Activated CD8-positive, alpha-beta T cell treated with anti-CD3 and anti-CD28 coated beads for 36 hours (primary cell): ENCODE measurements around the gene CHMP4A. TPM values are rescaled to one million over a fixed set of nuclear protein-coding genes. Genes with fewer than 3 reads are reported as not detected.

Source experiments
- ATAC-seq: fragments of 200-7000 bp; cut with Tn5 transposase; one replicate; pipeline ENCODE4 v1.10.0; 2021; ENCODE audit warnings: mild to moderate bottlenecking, moderate library complexity
- CTCF ChIA-PET: fragments of 350-600 bp; sonication (Branson Sonifier 250); formaldehyde crosslinking; loops from one replicate; lab custom pipeline; 2021; ENCODE audit warnings: antibody characterized with exemption; lab: Charles Lee
- POLR2A ChIA-PET: fragments of 350-600 bp; sonication (Branson Sonifier 250); formaldehyde crosslinking; loops from one replicate; lab custom pipeline; 2021; ENCODE audit warnings: antibody characterized with exemption; lab: Charles Lee
- DNase-seq: peaks from one replicate; pipeline ENCODE4 v3.0.0-alpha.2; 2020
- H3K27ac Mint-ChIP-seq: one replicate; pipeline ENCODE4 v1.8.0; 2021; ENCODE audit warnings: mild to moderate bottlenecking, mixed read lengths
- H3K27me3 Mint-ChIP-seq: one replicate; pipeline ENCODE4 v1.8.0; 2021; ENCODE audit warnings: mixed read lengths
- H3K36me3 Mint-ChIP-seq: one replicate; pipeline ENCODE4 v1.8.0; 2021; ENCODE audit warnings: low read depth, mixed read lengths
- H3K4me1 Mint-ChIP-seq: one replicate; pipeline ENCODE4 v1.8.0; 2021; ENCODE audit warnings: low read depth, mixed read lengths
- H3K4me3 Mint-ChIP-seq: one replicate; pipeline ENCODE4 v1.8.0; 2021; ENCODE audit warnings: mild to moderate bottlenecking, moderate library complexity, mixed read lengths
- H3K9me3 Mint-ChIP-seq: one replicate; pipeline ENCODE4 v1.8.0; 2021; ENCODE audit warnings: mixed read lengths
- CTCF ChIP-seq: fragments of 200-600 bp; IDR thresholded peaks from one replicate; pipeline ENCODE4 v1.8.0; 2022; ENCODE audit warnings: antibody characterized with exemption, mild to moderate bottlenecking
- intact Hi-C: fragments of 100-400 bp; cut with micrococcal nuclease; formaldehyde crosslinking; loops from one replicate; pipeline ENCODE4 v1.10.0; 2022
- total RNA-seq, 2 experiments: library from RNA; stranded (reverse); gene quantifications; one replicate each; pipeline ENCODE4 v1.2.3, GENCODE V29; 2021

CHMP4A gene
- total RNA-seq, 2 experiments from 2014 or later, result 55.6 to 61.8 TPM

- intact Hi-C loops, result no loop called here
- POLR2A ChIA-PET, result interaction anchor here (1.0 to 7.3 kb wide), 11 partner anchors 10 to 105 kb away, joined by 3 to 178 read pairs (median 5); partner anchors contain the start of genes IPO4, PSME2, RNF31 and TM9SF1
- DNase-seq (no peak), ATAC-seq (no peak)
- no peak for TF ChIP-seq CTCF
- no peaks in the 10 kb centered on the region for H3K9me3 Mint-ChIP-seq
- peaks cover 60% of the 10 kb centered on the region for H3K36me3 Mint-ChIP-seq
- CTCF ChIA-PET, result interaction anchor here (0.7 to 1.4 kb wide), 3 partner anchors 8 to 77 kb away, joined by 3 to 5 read pairs (median 3); partner anchors contain the start of gene TINF2
- H3K27me3 Mint-ChIP-seq, result no peaks in the 10 kb centered on the region
- no peak overlapping the region for H3K4me3 Mint-ChIP-seq
- H3K4me1 Mint-ChIP-seq, result peaks cover 43% of the 10 kb centered on the region
- peak overlapping the region; percentile 3 for H3K27ac Mint-ChIP-seq
Observed at GRCh38 chr14:24165785-24166184, 47.5 kb downstream of the CHMP4A start.

- Mint-ChIP-seq H3K27ac (peak overlapping the region; percentile 99), H3K9me3 (no peaks in the 10 kb centered on the region), H3K4me1 (peaks cover 49% of the 10 kb centered on the region), H3K27me3 (no peaks in the 10 kb centered on the region), H3K36me3 (peaks cover 62% of the 10 kb centered on the region), H3K4me3 (no peak overlapping the region)
- intact Hi-C loops, result no loop called here
- ATAC-seq (no peak), DNase-seq (no peak)
- CTCF ChIA-PET, result interaction anchor here (1.1 to 1.4 kb wide), 2 partner anchors 9 to 78 kb away, joined by 3 to 5 read pairs; partner anchors contain the start of gene TINF2
- no peak for TF ChIP-seq CTCF
- POLR2A ChIA-PET, result interaction anchor here (0.7 to 7.3 kb wide), 18 partner anchors 8 to 69 kb away, joined by 3 to 178 read pairs (median 5); partner anchors contain the start of genes DCAF11, IPO4, PSME2 and RNF31
Observed at GRCh38 chr14:24164518-24164991, 48.7 kb downstream of the CHMP4A start.

- Mint-ChIP-seq H3K9me3 (no peaks in the 10 kb centered on the region), H3K36me3 (peaks cover 61% of the 10 kb centered on the region), H3K27me3 (no peaks in the 10 kb centered on the region), H3K27ac (peak overlapping the region; percentile 99), H3K4me3 (peak overlapping the region; percentile 91), H3K4me1 (peaks cover 39% of the 10 kb centered on the region)
- TF ChIP-seq CTCF, result no peak
- intact Hi-C loops, result no loop called here
- POLR2A ChIA-PET, result interaction anchor here (0.6 to 7.3 kb wide), 21 partner anchors 10 to 81 kb away, joined by 3 to 178 read pairs (median 14); partner anchors contain the start of genes CHMP4A, DCAF11, EMC9 and IPO4
- ATAC-seq (no peak), DNase-seq (peak; percentile 49)
- CTCF ChIA-PET, result interaction anchor here (0.9 to 5.0 kb wide), 18 partner anchors 8 to 269 kb away, joined by 3 to 91 read pairs (median 10); partner anchors contain the start of genes DCAF11, EMC9, IPO4 and MDP1
Observed at GRCh38 chr14:24162093-24162492, 51.2 kb downstream of the CHMP4A start.

- no peaks in the 10 kb centered on the region for H3K27me3 Mint-ChIP-seq
- TF ChIP-seq CTCF, result peak; percentile 81
- intact Hi-C loops, result no loop called here
- peaks cover 39% of the 10 kb centered on the region for H3K4me1 Mint-ChIP-seq
- H3K27ac Mint-ChIP-seq, result peak within 1 kb of the TSS; percentile 99
- peak; percentile 99 for DNase-seq
- ATAC-seq, result peak; percentile 88
- POLR2A ChIA-PET, result interaction anchor here (0.5 to 7.3 kb wide), 32 partner anchors 11 to 269 kb away, joined by 3 to 178 read pairs (median 6); partner anchors contain the start of genes CBLN3, CHMP4A, DCAF11 and EMC9
- H3K4me3 Mint-ChIP-seq, result peak within 1 kb of the TSS; percentile 91
- peaks cover 66% of the 10 kb centered on the region for H3K36me3 Mint-ChIP-seq
- CTCF ChIA-PET, result interaction anchor here (0.6 to 5.0 kb wide), 42 partner anchors 9 to 270 kb away, joined by 3 to 91 read pairs (median 6); partner anchors contain the start of genes CIDEB, DCAF11, DHRS1 and EMC9
- no peaks in the 10 kb centered on the region for H3K9me3 Mint-ChIP-seq
Observed at GRCh38 chr14:24160850-24161804, 52.2 kb downstream of the CHMP4A start, which contains the start of gene IRF9. IRF9 (plus strand) TSS chr14:24161265; CDS start chr14:24162145, 880 bp downstream.
